BJ (cell line): ENCODE results near the gene EMD. TPM values are rescaled to one million over a fixed set of nuclear protein-coding genes. Genes with fewer than 3 reads are reported as not detected.

Experiments
- CTCF ChIA-PET: fragments of 350-600 bp; formaldehyde crosslinking; extraction: SDS; loops from one replicate; lab custom pipeline; 2021; ENCODE audit warnings: antibody characterized with exemption, inconsistent platforms; lab: Yijun Ruan, JAX
- POLR2A ChIA-PET: fragments of 300-600 bp; sonication (Branson Sonifier 250); formaldehyde crosslinking; extraction: SDS; loops from one replicate; lab custom pipeline; 2021; ENCODE audit warnings: antibody characterized with exemption; lab: Charles Lee
- DNase-seq: peaks from one replicate; pipeline ENCODE4 v3.0.0-alpha.2; 2011; ENCODE audit warnings: low read depth
- H3K27me3 ChIP-seq: 2 replicates; pipeline ENCODE4 v1.6.0; 2011; ENCODE audit warnings: low read length; ENCODE audit not compliant: control insufficient read depth, insufficient read depth
- H3K36me3 ChIP-seq: 2 replicates; pipeline ENCODE4 v1.5.1; 2011; ENCODE audit warnings: low read length; ENCODE audit not compliant: control insufficient read depth, insufficient read depth
- H3K4me3 ChIP-seq: 2 replicates; pipeline ENCODE4 v1.5.1; 2011; ENCODE audit warnings: low read depth, mild to moderate bottlenecking, control low read depth, low read length
- CTCF ChIP-seq: IDR thresholded peaks from 2 replicates; pipeline ENCODE4 v1.5.1; 2011; ENCODE audit warnings: low read depth, mild to moderate bottlenecking, control low read depth, inconsistent platforms, low read length, moderate library complexity; ENCODE audit not compliant: insufficient read depth
- polyA plus RNA-seq: library from polyadenylated mRNA; depleted of rRNA; stranded (reverse); fragments of >200 nt; gene quantifications from 2 replicates; pipeline ENCODE4 v1.2.3, GENCODE V29; 2011

EMD gene
- polyA plus RNA-seq, 1 experiment: 71.0 TPM

DNA sequence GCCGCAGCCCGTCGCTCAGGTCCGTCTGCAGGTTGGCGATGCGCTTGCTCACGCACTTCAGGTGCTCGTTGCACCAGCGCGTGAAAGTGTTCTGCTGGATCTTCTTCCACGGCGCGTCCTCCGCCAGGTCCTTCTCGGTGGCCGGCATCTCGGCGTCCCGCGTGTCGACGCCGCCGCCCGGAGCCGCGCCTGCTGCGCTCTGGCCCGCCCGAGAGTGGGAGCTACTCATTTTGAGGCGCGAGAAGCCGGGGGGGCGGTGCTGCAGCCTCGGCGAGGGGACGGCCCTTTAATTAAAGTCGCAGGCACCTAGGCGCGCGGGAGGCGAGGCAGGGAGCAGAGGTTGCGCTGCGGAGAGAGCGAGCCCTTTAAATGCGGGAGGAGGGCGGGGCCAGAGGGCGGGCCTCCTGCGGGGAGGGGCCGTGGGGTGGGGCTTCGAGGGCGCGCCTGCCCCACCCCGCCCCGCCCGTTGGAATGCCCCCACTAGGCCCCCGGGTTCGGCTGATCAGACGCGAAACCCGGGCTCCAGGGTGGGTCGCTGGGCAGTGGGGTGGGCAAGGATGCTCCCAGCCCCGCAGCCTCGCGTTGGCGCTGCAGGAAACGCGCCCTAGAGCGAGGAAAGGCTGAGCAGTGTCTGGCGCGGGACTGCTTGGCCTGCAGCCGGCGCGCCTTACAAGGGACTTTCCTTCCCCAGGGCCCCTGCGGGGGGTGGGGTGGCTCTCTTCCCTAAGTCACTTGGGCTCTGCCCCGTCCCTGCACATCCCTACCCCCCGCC is 7.9 kb upstream of the EMD start:
- CTCF ChIA-PET: no interaction called here
- DNase-seq: peak; percentile 53
- Histone ChIP-seq H3K4me3 (peak overlapping the region; percentile 89), H3K27me3 (no peaks in the 10 kb centered on the region), H3K36me3 (peaks cover 19% of the 10 kb centered on the region)
- POLR2A ChIA-PET: interaction anchor here (0.7 to 1.0 kb wide), 4 partner anchors 12 to 405 kb away, joined by 3 to 9 read pairs (median 4); partner anchors contain the start of gene RPL10
- no peak for TF ChIP-seq CTCF

DNA sequence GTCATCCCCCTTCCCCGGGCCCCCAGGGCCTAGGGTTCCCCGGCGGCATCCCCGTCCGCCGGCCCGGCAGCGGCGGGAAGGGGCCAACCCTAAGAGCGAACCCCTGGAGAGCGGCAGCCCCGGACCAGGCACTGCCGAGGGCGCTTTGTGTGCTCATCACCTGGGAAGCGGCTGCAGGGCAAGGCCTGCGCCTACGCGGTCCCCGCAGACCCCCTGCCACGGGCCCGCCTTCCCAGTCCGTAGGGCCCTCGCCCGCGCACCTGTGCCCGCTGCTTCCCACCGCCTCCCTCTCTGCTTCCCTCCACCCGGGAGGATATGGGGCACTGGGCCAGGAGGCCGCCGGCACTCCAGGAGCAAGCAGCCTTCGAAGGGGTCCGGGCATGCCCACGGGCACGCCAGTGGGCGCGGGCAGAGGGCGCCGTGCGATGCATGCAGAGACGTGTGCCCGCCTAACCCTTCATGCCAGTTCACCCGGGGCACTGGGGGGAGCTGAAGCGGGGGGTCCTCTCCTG is 7.2 kb upstream of the EMD start:
- CTCF ChIA-PET: no interaction called here
- H3K4me3 ChIP-seq: peak overlapping the region; percentile 65
- POLR2A ChIA-PET: no interaction called here
- TF ChIP-seq CTCF: no peak
- no peak for DNase-seq
- H3K36me3 ChIP-seq: peaks cover 14% of the 10 kb centered on the region
- no peaks in the 10 kb centered on the region for H3K27me3 ChIP-seq

DNA sequence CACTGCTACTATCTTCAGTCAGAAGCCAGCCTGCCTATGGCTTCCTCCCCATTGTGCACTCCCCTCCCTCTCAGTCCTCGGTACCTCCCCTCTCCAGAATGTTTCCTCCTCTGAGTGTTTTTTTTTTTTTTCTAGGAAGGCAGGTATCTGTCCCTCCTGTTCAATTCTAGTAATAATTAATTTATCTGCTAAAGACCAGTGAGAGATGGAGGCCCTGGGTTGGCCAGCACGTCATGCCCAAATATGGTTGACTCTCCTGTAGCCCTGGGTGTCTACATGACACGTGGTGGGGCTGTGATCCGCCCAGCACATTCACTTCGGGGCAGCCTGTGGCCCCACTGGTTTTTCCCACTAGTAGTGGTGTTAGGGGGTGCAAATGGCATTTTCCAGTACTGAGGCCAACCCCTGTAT is 6.5 kb upstream of the EMD start:
- Histone ChIP-seq H3K4me3 (peak overlapping the region; percentile 65), H3K36me3 (peaks cover 8% of the 10 kb centered on the region), H3K27me3 (no peaks in the 10 kb centered on the region)
- no peak for DNase-seq
- ChIA-PET CTCF (interaction anchor here (0.9 to 2.3 kb wide), 8 partner anchors 11 to 169 kb away, joined by 3 to 17 read pairs (median 7); partner anchors contain the start of gene RPL10), POLR2A (no interaction called here)
- TF ChIP-seq CTCF: no peak

DNA sequence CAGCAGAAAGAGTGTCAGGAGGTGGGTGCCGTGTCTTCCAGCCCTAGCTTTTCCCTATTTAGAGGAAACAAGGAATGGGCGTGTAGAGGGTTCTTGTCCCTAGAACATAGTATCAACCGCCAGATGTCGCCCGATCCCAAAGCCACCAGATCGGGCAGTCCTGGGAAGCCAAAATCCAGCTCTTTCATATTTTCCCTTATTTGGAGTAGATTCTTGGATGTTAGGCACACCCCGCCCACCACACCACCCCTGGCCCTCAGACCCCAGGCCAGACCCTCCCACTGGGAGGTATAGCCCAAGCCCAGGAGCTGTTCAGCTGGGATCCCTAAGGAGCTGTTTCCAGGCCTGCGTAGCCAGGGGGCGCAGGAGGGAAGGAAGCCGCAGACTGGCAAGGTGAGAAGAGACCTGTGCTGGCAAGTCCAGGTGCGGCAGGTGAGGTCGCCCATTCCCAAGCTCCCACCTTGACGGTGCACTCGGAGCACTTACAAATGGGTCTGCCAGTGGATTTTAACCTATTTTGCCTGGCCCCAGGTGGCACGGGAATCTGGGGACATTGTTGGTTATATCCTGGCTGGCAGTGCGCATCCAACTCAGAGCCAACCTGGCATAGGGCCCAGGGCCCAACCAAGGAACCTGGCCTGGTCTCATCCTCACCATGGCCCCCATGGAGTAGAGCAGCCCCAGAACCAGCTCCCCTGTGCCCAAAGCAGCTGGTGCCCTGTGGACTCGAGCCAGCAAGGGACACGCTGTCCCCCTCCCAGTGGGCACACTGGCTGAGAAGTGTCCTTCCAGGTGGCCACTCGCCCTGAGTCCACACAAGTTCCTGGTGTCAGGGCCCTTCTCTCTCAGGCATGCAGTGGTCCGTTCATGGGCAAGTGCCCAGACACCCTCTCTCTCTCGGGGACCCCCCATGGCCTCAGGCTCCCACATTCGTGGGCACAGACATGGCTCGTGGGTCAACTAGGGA is 5.5 kb upstream of the EMD start:
- H3K27me3 ChIP-seq: no peaks in the 10 kb centered on the region
- POLR2A ChIA-PET: no interaction called here
- peak overlapping the region; percentile 65 for H3K4me3 ChIP-seq
- peaks cover 5% of the 10 kb centered on the region; the same call in 1 of the 2 replicates for H3K36me3 ChIP-seq
- CTCF ChIA-PET: interaction anchor here (0.8 to 2.3 kb wide), 11 partner anchors 10 to 168 kb away, joined by 3 to 17 read pairs (median 5); partner anchors contain the start of gene RPL10
- DNase-seq: peak; percentile 40
- TF ChIP-seq CTCF: peak; percentile 66
